Calu3 (cell line): ENCODE results near the gene ABHD10. TPM values are rescaled to one million over a fixed set of nuclear protein-coding genes. Genes with fewer than 3 reads are reported as not detected.

ENCODE experiments used
- BruUV-seq: library from RNA; stranded (reverse); fragments of 400-500 nt; replicated peaks from 2 replicates; lab custom pipeline; 2021; lab: Mats Ljungman, UMichigan
- CTCF ChIA-PET: fragments of 300-600 bp; sonication (Branson Sonifier 250); formaldehyde crosslinking; loops from one replicate; lab custom pipeline; 2022; ENCODE audit warnings: antibody characterized with exemption; lab: Charles Lee
- DNase-seq: peaks from one replicate; pipeline ENCODE4 v3.0.0; 2022
- H3K27ac Mint-ChIP-seq: one replicate; pipeline ENCODE4 v1.8.0; 2022; ENCODE audit warnings: mixed read lengths; ENCODE audit not compliant: unreplicated experiment
- H3K27me3 Mint-ChIP-seq: one replicate; pipeline ENCODE4 v1.8.0; 2022; ENCODE audit warnings: mixed read lengths; ENCODE audit not compliant: unreplicated experiment
- H3K36me3 Mint-ChIP-seq: one replicate; pipeline ENCODE4 v1.8.0; 2022; ENCODE audit warnings: mild to moderate bottlenecking, moderate library complexity, mixed read lengths; ENCODE audit not compliant: insufficient read depth, unreplicated experiment
- H3K4me1 Mint-ChIP-seq: one replicate; pipeline ENCODE4 v1.8.0; 2022; ENCODE audit warnings: mild to moderate bottlenecking, low read depth, mixed read lengths; ENCODE audit not compliant: unreplicated experiment
- H3K4me3 Mint-ChIP-seq: one replicate; pipeline ENCODE4 v1.8.0; 2022; ENCODE audit warnings: mild to moderate bottlenecking, low read depth, moderate library complexity, mixed read lengths; ENCODE audit not compliant: unreplicated experiment
- H3K9me3 Mint-ChIP-seq: one replicate; pipeline ENCODE4 v1.8.0; 2022; ENCODE audit warnings: low read depth, mixed read lengths; ENCODE audit not compliant: unreplicated experiment
- CTCF ChIP-seq: fragments of 200-600 bp; IDR thresholded peaks from one replicate; pipeline ENCODE4 v1.8.0; 2022; ENCODE audit warnings: antibody characterized with exemption; ENCODE audit not compliant: unreplicated experiment
- intact Hi-C: fragments of 100-400 bp; cut with micrococcal nuclease; formaldehyde crosslinking; loops from one replicate; pipeline ENCODE4 v1.10.0; 2022; ENCODE audit not compliant: unreplicated experiment
- total RNA-seq: library from RNA; stranded (reverse); gene quantifications from 2 replicates; pipeline ENCODE4 v1.2.3, GENCODE V29; 2022

The ABHD10 gene
- total RNA-seq, 1 experiment from 2014 or later: 26.4 TPM

- intact Hi-C loops: no loop called here
- no TSS peak for BruUV-seq
- peaks cover 17% of the 10 kb centered on the region for H3K4me1 Mint-ChIP-seq
- H3K27ac Mint-ChIP-seq: peak overlapping the region; percentile 77
- no peaks in the 10 kb centered on the region for H3K9me3 Mint-ChIP-seq
- H3K4me3 Mint-ChIP-seq: no peak overlapping the region
- peak; percentile 65 for DNase-seq
- CTCF ChIA-PET: interaction anchor here (0.6 to 1.7 kb wide), 8 partner anchors 10 to 533 kb away, joined by 3 to 8 read pairs (median 4); partner anchors contain the start of gene ABHD10
- H3K36me3 Mint-ChIP-seq: no peaks in the 10 kb centered on the region
- no peaks in the 10 kb centered on the region for H3K27me3 Mint-ChIP-seq
- no peak for TF ChIP-seq CTCF
Measured at GRCh38 chr3:112038863-112039262, 60.0 kb downstream of the ABHD10 start.

GRCh38 chr3:112041321-112041720 is 62.5 kb downstream of the ABHD10 start:
- CTCF ChIA-PET: no interaction called here

GRCh38 chr3:112042842-112043280 is 64.0 kb downstream of the ABHD10 start:
- BruUV-seq: no TSS peak
- DNase-seq: no peak
- Mint-ChIP-seq H3K4me3 (no peak overlapping the region), H3K36me3 (no peaks in the 10 kb centered on the region), H3K27me3 (no peaks in the 10 kb centered on the region), H3K27ac (no peak overlapping the region), H3K4me1 (peaks cover 26% of the 10 kb centered on the region), H3K9me3 (no peaks in the 10 kb centered on the region)
- no peak for TF ChIP-seq CTCF
- CTCF ChIA-PET: interaction anchor here (0.6 to 1.7 kb wide), 12 partner anchors 29 to 239 kb away, joined by 3 to 9 read pairs (median 4); partner anchors contain the start of gene ABHD10
- intact Hi-C loops: loop anchor here (1.0 kb wide), 1 partner anchor 54 kb away; no protein-coding TSS in a partner anchor

More at GRCh38 chr3:112041321-112041720, 62.5 kb downstream of the ABHD10 start:
- no peak for TF ChIP-seq CTCF
- peaks cover 17% of the 10 kb centered on the region for H3K4me1 Mint-ChIP-seq
- no peaks in the 10 kb centered on the region for H3K9me3 Mint-ChIP-seq
- no peak overlapping the region for H3K4me3 Mint-ChIP-seq
- intact Hi-C loops: no loop called here
- no peak overlapping the region for H3K27ac Mint-ChIP-seq
- DNase-seq: no peak
- BruUV-seq: no TSS peak
- no peaks in the 10 kb centered on the region for H3K27me3 Mint-ChIP-seq
- no peaks in the 10 kb centered on the region for H3K36me3 Mint-ChIP-seq

Other genes with a start within 250 kb of the ABHD10 start
- gene PHLDB2, start 119.8 kb upstream of the ABHD10 start, total RNA-seq: 15.4 and 30.7 TPM in 2 replicates
- gene TAGLN3, start 19.9 kb downstream of the ABHD10 start, total RNA-seq: not detected in 2 replicates
- not detected in 2 replicates for gene TMPRSS7, start 55.7 kb downstream of the ABHD10 start, total RNA-seq
- 28.2 and 29.8 TPM in 2 replicates for gene C3orf52, start 107.4 kb downstream of the ABHD10 start, total RNA-seq
- not detected in 2 replicates for gene GCSAM, start 154.2 kb downstream of the ABHD10 start, total RNA-seq